ENCODE results near the gene NUAK1.

DNA sequence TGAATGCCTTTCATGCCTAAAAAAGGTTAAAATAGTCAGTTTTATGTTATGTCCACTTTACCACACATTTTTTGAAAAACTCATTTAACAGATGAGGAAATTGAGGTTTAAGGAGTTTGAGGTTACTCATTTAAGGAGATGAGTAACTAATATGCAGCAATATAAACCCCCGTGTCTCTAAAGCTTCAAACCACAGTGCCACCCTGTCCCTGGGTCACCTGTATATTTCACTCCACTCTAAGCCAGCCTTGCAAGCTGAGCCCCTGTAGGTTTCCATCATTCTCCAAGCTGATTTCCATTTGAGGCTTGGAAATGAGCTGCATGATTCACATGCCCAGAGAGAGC lies 64.4 kb downstream of the NUAK1 start:
- no peak for TF ChIP-seq EZH2phosphoT487 (conservative IDR thresholded peaks at IDR 0.05; ENCODE audit: low read length)
- TF ChIP-seq, protein P1, sequence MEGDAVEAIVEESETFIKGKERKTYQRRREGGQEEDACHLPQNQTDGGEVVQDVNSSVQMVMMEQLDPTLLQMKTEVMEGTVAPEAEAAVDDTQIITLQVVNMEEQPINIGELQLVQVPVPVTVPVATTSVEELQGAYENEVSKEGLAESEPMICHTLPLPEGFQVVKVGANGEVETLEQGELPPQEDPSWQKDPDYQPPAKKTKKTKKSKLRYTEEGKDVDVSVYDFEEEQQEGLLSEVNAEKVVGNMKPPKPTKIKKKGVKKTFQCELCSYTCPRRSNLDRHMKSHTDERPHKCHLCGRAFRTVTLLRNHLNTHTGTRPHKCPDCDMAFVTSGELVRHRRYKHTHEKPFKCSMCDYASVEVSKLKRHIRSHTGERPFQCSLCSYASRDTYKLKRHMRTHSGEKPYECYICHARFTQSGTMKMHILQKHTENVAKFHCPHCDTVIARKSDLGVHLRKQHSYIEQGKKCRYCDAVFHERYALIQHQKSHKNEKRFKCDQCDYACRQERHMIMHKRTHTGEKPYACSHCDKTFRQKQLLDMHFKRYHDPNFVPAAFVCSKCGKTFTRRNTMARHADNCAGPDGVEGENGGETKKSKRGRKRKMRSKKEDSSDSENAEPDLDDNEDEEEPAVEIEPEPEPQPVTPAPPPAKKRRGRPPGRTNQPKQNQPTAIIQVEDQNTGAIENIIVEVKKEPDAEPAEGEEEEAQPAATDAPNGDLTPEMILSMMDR (IDR thresholded peaks at IDR 0.05; ENCODE audit: insufficient read depth, low read length, poor library complexity, severe bottlenecking), result no peak

Data from SU-DHL-6 (cell line).